ENCODE measurements around the gene RAB43. TPM values are rescaled to one million over a fixed set of nuclear protein-coding genes. Genes with fewer than 3 reads are reported as not detected.
"Not testable (repeated sequence)": the region's sequence is repeated elsewhere in the genome, so short reads cannot be mapped to it uniquely, and the experiment has no call there.

Gene RAB43
- total RNA-seq, 6 experiments from 2014 or later = 17.1 to 28.0 (median 22.0) TPM

DNA sequence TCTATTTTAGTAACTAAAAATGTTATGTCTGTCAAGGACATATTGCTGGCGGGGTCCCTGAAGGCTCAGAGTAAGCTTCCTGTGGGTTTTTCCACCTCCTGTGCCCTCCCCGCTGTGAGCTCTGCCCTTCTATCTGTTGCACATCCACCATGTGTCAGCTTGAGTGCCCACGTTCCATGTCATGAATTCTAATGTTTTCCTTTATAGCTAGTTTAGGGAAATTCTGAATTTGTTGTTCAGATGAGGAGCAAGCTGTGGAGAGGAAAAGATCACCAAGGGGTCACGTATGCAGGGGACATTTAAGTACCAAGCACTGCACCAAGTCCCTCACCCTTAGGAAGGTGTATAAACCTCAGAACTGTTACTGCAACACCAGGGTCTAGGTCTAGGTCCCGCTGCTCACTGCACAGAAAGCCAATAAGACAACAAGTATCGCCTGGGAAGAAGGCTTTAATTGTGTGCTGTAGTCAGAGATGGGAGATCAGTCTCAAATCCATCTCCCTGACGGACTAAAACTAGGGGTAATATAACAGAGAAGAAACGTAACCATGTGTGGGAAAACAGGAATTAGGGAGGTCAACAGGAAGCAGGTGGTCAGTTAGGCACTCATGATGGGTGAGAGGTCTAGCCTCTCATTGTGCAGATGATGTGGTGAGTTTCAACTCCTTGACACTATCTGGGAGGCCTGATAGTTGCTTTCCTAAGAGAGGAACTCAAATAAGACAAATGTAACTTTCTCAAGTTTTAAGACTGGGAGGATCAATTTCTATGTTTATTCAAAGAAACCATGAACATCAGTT lies 51.3 kb downstream of the RAB43 start:
- TF ChIP-seq, protein P1, sequence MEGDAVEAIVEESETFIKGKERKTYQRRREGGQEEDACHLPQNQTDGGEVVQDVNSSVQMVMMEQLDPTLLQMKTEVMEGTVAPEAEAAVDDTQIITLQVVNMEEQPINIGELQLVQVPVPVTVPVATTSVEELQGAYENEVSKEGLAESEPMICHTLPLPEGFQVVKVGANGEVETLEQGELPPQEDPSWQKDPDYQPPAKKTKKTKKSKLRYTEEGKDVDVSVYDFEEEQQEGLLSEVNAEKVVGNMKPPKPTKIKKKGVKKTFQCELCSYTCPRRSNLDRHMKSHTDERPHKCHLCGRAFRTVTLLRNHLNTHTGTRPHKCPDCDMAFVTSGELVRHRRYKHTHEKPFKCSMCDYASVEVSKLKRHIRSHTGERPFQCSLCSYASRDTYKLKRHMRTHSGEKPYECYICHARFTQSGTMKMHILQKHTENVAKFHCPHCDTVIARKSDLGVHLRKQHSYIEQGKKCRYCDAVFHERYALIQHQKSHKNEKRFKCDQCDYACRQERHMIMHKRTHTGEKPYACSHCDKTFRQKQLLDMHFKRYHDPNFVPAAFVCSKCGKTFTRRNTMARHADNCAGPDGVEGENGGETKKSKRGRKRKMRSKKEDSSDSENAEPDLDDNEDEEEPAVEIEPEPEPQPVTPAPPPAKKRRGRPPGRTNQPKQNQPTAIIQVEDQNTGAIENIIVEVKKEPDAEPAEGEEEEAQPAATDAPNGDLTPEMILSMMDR (IDR thresholded peaks at IDR 0.05) = no peak
- H3K4me3 Mint-ChIP-seq = no peak overlapping the region
- H3K9me3 Mint-ChIP-seq = peaks cover 21% of the 10 kb centered on the region
- peaks cover 16% of the 10 kb centered on the region for H3K36me3 Mint-ChIP-seq (ENCODE audit: low read depth)
- no peak overlapping the region for H3K27ac Mint-ChIP-seq
- no peak for DNase-seq
- H3K27me3 Mint-ChIP-seq (ENCODE audit: insufficient read depth) = peaks cover 28% of the 10 kb centered on the region
- no peaks in the 10 kb centered on the region for H3K4me1 Mint-ChIP-seq (ENCODE audit: low read depth)

DNA sequence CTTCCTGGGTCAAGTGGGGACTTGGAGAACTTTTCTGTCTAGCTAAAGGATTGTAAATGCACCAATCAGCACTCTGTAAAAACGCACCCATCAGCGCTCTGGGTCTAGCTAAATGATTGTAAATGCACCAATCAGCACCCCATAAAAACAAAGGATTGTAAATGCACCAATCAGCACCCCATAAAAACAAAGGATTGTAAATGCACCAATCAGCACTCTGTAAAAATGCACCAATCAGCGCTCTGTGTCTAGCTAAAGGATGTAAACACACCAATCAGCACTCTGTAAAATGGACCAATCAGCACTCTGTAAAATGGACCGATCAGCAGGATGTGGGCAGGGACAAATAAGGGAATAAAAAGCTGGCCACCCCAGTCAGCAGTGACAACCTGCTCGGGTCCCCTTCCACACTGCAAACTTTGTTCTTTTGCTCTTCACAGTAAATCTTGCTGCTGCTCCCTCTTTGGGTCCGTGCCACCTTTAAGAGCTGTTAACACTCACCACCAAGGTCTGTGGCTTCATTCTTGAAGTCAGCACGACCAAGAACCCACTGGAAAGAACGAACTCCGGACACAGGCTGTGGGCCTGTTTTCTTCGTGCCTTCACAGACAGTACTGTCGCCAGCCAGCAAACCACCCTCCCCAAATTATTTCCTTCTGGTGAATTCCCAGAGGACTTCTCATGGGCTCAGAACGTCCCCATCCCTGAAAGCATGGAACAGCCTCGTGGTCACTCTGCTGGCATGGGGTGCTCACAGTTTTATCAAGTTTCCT lies 52.1 kb downstream of the RAB43 start:
- Mint-ChIP-seq H3K36me3 (ENCODE audit: low read depth) (peaks cover 16% of the 10 kb centered on the region), H3K27me3 (ENCODE audit: insufficient read depth) (peaks cover 36% of the 10 kb centered on the region), H3K9me3 (peaks cover 21% of the 10 kb centered on the region)
- not testable (repeated sequence) for DNase-seq; H3K4me1 Mint-ChIP-seq (ENCODE audit: low read depth); H3K4me3 Mint-ChIP-seq; H3K27ac Mint-ChIP-seq

DNA sequence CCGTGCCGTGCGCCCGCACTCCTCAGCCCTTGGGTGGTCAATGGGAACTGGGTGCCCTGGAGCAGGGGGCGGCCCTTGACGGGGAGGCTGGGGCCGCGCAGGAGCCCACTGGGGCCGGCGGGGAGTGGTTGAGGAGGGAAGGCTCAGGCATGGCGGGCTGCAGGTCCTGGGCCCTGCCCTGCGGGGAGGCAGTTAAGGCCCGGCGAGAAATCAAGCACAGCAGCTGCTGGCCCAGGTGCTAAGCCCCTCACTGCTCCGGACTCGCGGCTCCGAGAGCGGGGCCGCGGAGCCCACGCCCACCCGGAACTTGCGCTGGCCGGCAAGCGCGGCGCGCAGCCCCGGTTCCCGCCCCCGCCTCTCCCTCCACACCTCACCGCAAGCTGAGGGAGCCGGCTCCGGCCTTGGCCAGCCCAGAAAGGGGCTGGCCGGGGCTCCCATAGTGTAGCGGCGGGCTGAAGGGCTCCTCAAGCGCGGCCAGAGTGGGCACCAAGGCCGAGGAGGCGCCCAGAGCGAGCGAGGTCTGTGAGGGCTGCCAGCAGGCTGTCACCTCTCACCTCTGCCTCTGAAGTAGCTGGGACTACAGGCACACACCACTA lies 53.2 kb downstream of the RAB43 start:
- Mint-ChIP-seq H3K36me3 (ENCODE audit: low read depth) (peaks cover 16% of the 10 kb centered on the region), H3K4me1 (ENCODE audit: low read depth) (no peaks in the 10 kb centered on the region), H3K4me3 (no peak overlapping the region), H3K27me3 (ENCODE audit: insufficient read depth) (peaks cover 36% of the 10 kb centered on the region), H3K27ac (no peak overlapping the region), H3K9me3 (peaks cover 21% of the 10 kb centered on the region)
- no peak for DNase-seq
- TF ChIP-seq, protein P1 (IDR thresholded peaks at IDR 0.05) = no peak

DNA sequence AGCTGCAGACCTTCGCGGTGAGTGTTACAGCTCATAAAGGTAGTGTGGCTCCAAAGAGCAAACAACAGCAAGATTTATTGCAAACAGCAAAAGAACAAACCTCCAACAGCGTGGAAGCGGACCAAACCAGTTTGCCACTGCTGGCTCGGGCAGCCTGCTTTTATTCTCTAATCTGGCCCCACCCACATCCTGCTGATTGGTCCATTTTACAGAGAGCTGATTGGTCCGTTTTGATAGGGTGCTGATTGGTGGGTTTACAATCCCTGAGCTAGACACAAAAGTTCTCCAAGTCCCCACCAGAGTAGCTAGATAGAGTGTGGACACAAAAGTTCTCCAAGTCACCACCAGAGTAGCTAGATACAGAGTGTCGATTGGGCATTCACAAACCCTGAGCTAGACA lies 53.9 kb downstream of the RAB43 start:
- H3K27ac Mint-ChIP-seq; H3K4me3 Mint-ChIP-seq; H3K4me1 Mint-ChIP-seq (ENCODE audit: low read depth); DNase-seq: not testable (repeated sequence)
- H3K9me3 Mint-ChIP-seq = peaks cover 21% of the 10 kb centered on the region
- H3K36me3 Mint-ChIP-seq (ENCODE audit: low read depth) = peaks cover 16% of the 10 kb centered on the region
- peaks cover 36% of the 10 kb centered on the region for H3K27me3 Mint-ChIP-seq (ENCODE audit: insufficient read depth)

DNA sequence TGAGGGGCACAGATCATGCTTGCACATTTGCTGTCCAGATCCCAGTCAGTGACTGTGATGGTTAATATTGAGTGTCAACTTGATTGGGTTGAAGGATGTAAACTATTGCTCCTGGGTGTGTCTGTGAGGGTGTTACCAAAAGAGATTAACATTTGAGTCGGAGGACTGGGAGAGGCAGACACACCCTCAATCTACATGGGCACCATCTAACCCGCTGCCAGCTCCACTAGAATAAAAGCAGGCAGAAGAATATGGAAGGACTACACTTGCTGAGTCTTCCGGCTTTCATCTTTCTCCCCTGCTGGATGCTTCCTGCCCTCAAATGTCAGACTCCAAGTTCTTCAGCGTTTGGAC lies 55.9 kb downstream of the RAB43 start:
- Mint-ChIP-seq H3K36me3 (ENCODE audit: low read depth) (peaks cover 16% of the 10 kb centered on the region), H3K4me3 (no peak overlapping the region), H3K27me3 (ENCODE audit: insufficient read depth) (peaks cover 36% of the 10 kb centered on the region), H3K9me3 (peaks cover 21% of the 10 kb centered on the region), H3K27ac (no peak overlapping the region), H3K4me1 (ENCODE audit: low read depth) (no peaks in the 10 kb centered on the region)
- TF ChIP-seq, protein P1 (IDR thresholded peaks at IDR 0.05) = no peak
- DNase-seq = no peak

DNA sequence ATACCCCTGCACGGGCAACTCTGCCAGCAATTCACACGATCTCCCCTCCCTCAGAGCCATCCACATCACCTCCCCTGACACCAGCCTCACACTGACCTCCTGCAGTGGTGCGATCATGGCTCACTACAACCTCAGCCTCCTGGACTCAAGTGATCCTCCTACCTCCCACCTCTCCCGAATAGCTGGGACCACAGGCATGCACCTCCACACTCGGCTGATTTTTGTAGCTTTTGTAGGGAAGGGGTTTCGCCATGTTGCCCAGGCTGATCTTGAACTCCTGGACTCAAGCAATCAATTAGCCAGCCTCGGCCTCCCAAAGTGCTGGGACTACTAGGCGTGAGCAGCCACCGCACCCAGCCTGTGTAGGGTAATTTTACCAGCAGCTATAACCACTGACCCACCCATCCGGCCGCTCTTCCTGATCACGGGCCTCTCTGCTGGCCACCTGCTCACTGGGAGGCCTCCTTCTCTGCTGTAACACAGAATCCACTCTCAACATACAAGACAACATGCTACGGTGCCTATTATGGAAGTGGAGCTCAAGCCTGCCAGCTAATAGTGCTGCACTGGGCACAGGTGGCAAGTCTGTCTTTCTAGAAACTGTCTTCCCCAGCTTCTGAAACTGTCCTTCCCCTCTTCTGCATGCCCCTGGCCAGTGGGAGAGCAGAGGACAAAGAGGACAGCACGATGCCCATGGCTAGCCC lies 56.4 kb downstream of the RAB43 start:
- DNase-seq = no peak
- H3K36me3 Mint-ChIP-seq (ENCODE audit: low read depth) = peaks cover 16% of the 10 kb centered on the region
- H3K4me1 Mint-ChIP-seq (ENCODE audit: low read depth) = no peaks in the 10 kb centered on the region
- peaks cover 21% of the 10 kb centered on the region for H3K9me3 Mint-ChIP-seq
- TF ChIP-seq, protein P1 (IDR thresholded peaks at IDR 0.05) = no peak
- H3K4me3 Mint-ChIP-seq = no peak overlapping the region
- H3K27me3 Mint-ChIP-seq (ENCODE audit: insufficient read depth) = peaks cover 38% of the 10 kb centered on the region
- H3K27ac Mint-ChIP-seq = no peak overlapping the region
